Esophagus muscularis mucosa (tissue), 3 donors: ENCODE measurements around the gene GALNT2.

Source experiments
- CTCF ChIP-seq, 3 experiments: fragments of 200-600 bp in 2 of 3; fragments of 450-650 bp in 1 of 3; sonication (generic) in 2 of 3; IDR thresholded peaks; one replicate each; pipeline ENCODE4 v1.5.1; 2017 to 2019; ENCODE audit warnings: antibody characterized with exemption in 3 of 3, mild to moderate bottlenecking in 2 of 3, moderate library complexity in 1 of 3
- POLR2A ChIP-seq: fragments of 450-650 bp; IDR thresholded peaks from one replicate; pipeline ENCODE4 v1.6.1; 2017; ENCODE audit warnings: antibody characterized with exemption, moderate library complexity, mild to moderate bottlenecking, low read depth
- POLR2AphosphoS5 ChIP-seq, 2 donors: sonication (generic); formaldehyde crosslinking; IDR thresholded peaks; one replicate each; pipeline ENCODE4 v1.6.1; 2017; ENCODE audit warnings: antibody characterized with exemption in 2 of 2

GRCh38 chr1:230189824-230190223 lies 122.8 kb downstream of the GALNT2 start:
- TF ChIP-seq CTCF (IDR thresholded peaks at IDR 0.05): no peak
- no peak for TF ChIP-seq POLR2A
- no peak for TF ChIP-seq POLR2AphosphoS5 (IDR thresholded peaks at IDR 0.05)
